Mammary epithelial cell (primary cell): ENCODE results near the gene ZSWIM3.

ENCODE experiments used
- EZH2 ChIP-seq: IDR thresholded peaks from 2 replicates; pipeline ENCODE4 v1.6.1; 2012; ENCODE audit warnings: low read length, inconsistent platforms, borderline replicate concordance
- TF ChIP-seq, protein P1 (sequence below), 2 donors: IDR thresholded peaks in 1 of 2; conservative IDR thresholded peaks in 1 of 2; 2 replicates each; pipeline ENCODE4 v1.5.1; 2011 to 2012; ENCODE audit warnings: inconsistent platforms in 2 of 2, low read length in 2 of 2, mild to moderate bottlenecking in 2 of 2, control low read depth in 1 of 2, low read depth in 1 of 2; ENCODE audit not compliant: insufficient read depth in 1 of 2; ENCODE audit errors: extremely low read depth in 1 of 2

DNA sequence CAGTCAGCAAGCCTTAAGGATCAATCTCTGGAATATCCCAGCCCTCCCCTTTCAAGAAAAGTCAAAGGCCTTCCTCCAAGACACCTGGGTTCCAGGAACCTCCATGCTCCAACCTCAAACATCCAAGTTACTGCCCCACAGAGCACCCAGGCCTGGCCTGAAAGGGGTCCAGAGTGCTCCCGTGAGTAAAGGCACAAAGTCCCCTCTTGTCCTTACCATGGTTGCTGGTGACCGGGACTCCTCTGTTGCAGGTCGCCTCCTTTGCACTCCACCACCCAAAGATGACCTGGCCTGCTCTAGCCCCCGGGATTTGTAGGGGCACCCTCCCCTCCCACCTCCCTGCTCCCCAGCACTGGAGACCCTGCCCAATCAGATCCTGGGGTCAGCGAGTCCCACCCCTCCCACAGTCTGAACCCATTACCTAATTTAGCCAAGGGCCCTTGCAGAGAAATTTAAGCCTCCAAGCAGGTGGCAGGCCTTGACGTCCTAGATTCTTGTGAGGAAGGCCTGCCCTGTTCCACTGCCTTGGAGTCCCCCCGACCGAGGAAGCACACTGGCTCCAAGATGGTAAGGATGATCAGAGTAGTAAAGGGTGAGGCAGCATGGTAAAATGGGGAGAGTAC is 30.3 kb upstream of the ZSWIM3 start, which contains the start of gene TNNC2:
- TF ChIP-seq, protein P1, sequence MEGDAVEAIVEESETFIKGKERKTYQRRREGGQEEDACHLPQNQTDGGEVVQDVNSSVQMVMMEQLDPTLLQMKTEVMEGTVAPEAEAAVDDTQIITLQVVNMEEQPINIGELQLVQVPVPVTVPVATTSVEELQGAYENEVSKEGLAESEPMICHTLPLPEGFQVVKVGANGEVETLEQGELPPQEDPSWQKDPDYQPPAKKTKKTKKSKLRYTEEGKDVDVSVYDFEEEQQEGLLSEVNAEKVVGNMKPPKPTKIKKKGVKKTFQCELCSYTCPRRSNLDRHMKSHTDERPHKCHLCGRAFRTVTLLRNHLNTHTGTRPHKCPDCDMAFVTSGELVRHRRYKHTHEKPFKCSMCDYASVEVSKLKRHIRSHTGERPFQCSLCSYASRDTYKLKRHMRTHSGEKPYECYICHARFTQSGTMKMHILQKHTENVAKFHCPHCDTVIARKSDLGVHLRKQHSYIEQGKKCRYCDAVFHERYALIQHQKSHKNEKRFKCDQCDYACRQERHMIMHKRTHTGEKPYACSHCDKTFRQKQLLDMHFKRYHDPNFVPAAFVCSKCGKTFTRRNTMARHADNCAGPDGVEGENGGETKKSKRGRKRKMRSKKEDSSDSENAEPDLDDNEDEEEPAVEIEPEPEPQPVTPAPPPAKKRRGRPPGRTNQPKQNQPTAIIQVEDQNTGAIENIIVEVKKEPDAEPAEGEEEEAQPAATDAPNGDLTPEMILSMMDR (conservative IDR thresholded peaks at IDR 0.05 in 1 of 2, IDR thresholded peaks at IDR 0.05 in 1 of 2; ENCODE audit: extremely low read depth in 1 of 2, insufficient read depth in 1 of 2, low read depth in 1 of 2, low read length in 2 of 2), result no peak
- TF ChIP-seq EZH2, result no peak
